Measurements from ENCODE around the gene ZNF862.

ZNF862 gene

DNA sequence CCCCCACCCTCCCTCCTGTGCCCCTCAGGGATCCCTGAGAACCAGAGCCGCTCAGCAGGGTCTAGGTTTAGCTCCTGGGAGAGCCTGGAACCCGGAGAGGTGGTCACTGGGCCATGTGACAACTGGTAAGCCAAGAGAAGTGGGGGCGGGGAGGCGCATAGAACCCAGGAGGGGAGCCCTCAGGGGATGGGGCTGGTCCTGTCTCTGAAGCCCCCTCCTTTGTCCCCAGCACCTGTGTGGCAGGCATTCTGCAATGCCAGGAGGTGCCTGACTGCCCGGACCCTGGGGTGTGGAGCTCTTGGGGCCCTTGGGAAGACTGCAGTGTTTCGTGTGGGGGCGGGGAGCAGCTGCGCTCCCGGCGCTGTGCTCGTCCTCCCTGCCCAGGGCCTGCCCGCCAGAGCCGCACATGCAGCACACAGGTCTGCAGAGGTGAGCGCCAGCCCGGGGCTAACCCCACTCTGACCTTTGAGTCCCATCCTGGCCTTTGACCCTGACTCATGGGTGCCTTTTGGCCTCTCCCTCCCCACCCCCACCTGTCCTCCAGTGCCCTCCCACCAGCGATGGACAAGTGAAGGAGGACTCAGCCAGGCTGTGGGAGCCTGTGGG lies 22.4 kb upstream of the ZNF862 start:
- no peak for DNase-seq (ENCODE audit: low read depth)
- H3K4me3 ChIP-seq (ENCODE audit: low read length) = no peak overlapping the region
- TF ChIP-seq, protein P1, sequence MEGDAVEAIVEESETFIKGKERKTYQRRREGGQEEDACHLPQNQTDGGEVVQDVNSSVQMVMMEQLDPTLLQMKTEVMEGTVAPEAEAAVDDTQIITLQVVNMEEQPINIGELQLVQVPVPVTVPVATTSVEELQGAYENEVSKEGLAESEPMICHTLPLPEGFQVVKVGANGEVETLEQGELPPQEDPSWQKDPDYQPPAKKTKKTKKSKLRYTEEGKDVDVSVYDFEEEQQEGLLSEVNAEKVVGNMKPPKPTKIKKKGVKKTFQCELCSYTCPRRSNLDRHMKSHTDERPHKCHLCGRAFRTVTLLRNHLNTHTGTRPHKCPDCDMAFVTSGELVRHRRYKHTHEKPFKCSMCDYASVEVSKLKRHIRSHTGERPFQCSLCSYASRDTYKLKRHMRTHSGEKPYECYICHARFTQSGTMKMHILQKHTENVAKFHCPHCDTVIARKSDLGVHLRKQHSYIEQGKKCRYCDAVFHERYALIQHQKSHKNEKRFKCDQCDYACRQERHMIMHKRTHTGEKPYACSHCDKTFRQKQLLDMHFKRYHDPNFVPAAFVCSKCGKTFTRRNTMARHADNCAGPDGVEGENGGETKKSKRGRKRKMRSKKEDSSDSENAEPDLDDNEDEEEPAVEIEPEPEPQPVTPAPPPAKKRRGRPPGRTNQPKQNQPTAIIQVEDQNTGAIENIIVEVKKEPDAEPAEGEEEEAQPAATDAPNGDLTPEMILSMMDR (IDR thresholded peaks at IDR 0.05; ENCODE audit: insufficient read depth, low read depth, low read length, missing control alignments) = no peak

DNA sequence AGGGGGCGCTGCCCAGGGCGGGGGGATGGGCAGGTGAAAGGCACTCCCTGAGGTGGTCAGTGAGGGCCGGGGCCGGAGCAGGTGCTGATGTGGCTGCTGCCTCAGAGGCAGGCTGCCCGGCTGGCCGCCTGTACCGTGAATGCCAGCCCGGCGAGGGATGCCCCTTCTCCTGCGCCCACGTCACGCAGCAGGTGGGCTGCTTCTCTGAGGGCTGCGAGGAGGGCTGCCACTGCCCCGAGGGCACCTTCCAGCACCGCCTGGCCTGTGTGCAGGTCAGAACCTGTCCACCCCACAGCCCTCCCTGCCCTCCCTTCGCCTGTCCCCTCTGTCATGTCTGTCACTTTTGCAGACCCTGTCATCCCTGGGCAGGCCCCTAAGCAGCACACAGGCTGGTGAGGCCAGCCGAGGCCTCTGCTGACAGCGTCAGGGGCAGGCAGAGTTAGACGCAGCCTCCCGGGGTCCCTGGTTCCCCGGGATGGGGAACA lies 21.9 kb upstream of the ZNF862 start:
- TF ChIP-seq, protein P1 (IDR thresholded peaks at IDR 0.05; ENCODE audit: insufficient read depth, low read depth, low read length, missing control alignments) = no peak
- H3K4me3 ChIP-seq (ENCODE audit: low read length) = no peak overlapping the region
- DNase-seq (ENCODE audit: low read depth) = no peak

DNA sequence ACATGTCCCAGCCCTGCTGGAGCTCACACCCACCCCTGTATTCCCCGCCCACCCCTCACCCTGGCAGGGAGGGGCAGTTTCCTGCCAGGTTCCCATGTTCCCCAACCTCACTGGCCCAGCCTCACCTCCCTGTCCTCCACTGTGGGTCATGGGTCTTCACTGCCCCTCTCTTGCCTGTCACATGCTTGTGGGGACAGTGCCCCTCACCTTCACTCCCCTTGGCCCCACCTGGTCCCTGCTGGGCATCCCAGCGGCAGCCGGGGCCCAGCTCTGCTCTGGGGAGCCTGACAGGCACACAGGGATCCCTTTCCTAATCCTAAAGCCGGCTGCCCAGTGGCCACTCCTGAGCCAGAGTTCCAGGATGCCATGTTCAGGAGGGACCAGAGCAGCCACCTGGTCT lies 21.4 kb upstream of the ZNF862 start:
- TF ChIP-seq, protein P1 (IDR thresholded peaks at IDR 0.05; ENCODE audit: insufficient read depth, low read depth, low read length, missing control alignments) = no peak
- DNase-seq (ENCODE audit: low read depth) = no peak
- H3K4me3 ChIP-seq (ENCODE audit: low read length) = no peak overlapping the region

DNA sequence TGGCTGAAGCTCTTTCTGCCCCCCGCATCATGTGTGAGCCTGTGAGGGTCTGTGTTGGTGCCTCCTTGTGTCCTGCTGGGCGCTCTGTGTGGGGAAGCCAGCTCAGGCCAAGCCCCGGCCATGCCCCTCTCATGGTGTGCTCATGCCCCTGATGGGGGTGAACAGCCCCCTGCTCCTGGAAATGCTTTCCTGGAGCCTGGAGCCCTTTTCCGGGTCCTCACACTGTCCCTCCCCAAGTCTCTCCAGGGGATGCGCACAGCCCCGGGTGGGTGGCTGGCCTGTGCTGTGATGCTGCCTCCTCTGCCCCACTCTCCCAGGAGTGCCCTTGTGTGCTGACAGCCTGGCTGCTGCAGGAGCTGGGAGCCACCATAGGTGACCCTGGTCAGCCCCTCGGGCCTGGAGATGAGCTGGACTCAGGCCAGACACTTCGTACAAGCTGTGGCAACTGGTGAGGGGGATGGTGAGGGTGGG lies 20.8 kb upstream of the ZNF862 start:
- no peak overlapping the region for H3K4me3 ChIP-seq (ENCODE audit: low read length)
- DNase-seq (ENCODE audit: low read depth) = no peak
- TF ChIP-seq, protein P1 (IDR thresholded peaks at IDR 0.05; ENCODE audit: insufficient read depth, low read depth, low read length, missing control alignments) = no peak

DNA sequence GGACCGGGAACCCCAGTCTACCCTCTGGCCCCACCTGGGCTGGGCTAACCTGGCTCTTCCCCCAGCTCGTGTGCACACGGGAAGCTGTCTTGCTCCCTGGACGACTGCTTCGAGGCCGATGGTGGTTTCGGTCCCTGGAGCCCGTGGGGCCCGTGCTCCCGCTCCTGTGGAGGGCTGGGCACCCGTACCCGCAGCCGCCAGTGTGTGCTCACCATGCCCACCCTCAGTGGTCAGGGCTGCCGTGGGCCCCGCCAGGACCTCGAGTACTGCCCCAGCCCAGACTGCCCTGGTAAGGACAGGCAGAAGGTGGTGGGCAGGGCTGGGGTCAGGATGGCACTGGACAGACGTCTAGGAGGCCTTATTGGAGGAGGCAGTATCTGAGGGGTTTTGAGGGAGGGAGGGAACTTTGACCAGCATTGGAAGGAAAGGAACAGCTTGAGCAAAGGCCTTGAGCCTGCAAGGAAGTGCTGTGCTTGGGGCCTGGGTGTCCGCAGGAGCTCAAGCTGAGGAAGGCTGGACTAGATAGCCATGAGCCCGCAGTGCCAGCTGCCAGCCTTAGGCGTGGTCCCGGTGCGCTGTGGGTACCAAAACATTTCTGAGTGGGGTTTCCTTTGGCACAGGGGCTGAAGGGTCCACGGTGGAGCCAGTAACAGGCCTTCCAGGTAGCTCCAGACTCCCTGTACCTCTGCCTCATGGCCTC lies 20.2 kb upstream of the ZNF862 start:
- TF ChIP-seq, protein P1 (IDR thresholded peaks at IDR 0.05; ENCODE audit: insufficient read depth, low read depth, low read length, missing control alignments) = no peak
- no peak for DNase-seq (ENCODE audit: low read depth)
- no peak overlapping the region for H3K4me3 ChIP-seq (ENCODE audit: low read length)

DNA sequence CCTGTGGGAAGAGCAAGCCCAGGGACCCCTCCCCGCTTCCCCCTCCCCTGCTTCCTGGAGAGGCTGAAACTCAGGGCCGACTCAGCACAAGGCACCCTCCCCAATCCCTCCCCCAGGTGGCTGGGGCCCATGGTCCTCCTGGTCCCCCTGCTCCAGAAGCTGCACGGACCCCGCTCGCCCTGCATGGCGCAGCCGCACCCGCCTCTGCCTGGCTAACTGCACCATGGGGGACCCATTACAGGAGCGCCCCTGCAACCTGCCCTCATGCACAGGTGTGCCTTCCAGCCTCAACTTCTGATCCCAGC lies 19.7 kb upstream of the ZNF862 start:
- H3K4me3 ChIP-seq (ENCODE audit: low read length) = no peak overlapping the region
- no peak for DNase-seq (ENCODE audit: low read depth)
- TF ChIP-seq, protein P1 (IDR thresholded peaks at IDR 0.05; ENCODE audit: insufficient read depth, low read depth, low read length, missing control alignments) = no peak
